ENCODE data around the gene FHOD1. TPM values are rescaled to one million over a fixed set of nuclear protein-coding genes. Genes with fewer than 3 reads are reported as not detected.

FHOD1 gene
- total and polyA plus RNA-seq, 10 of the 15 experiments (the other 5 are each of a cell fraction or from before 2014, with no cell fraction given) = 8.9 to 65.7 (median 18.1) TPM

DNA sequence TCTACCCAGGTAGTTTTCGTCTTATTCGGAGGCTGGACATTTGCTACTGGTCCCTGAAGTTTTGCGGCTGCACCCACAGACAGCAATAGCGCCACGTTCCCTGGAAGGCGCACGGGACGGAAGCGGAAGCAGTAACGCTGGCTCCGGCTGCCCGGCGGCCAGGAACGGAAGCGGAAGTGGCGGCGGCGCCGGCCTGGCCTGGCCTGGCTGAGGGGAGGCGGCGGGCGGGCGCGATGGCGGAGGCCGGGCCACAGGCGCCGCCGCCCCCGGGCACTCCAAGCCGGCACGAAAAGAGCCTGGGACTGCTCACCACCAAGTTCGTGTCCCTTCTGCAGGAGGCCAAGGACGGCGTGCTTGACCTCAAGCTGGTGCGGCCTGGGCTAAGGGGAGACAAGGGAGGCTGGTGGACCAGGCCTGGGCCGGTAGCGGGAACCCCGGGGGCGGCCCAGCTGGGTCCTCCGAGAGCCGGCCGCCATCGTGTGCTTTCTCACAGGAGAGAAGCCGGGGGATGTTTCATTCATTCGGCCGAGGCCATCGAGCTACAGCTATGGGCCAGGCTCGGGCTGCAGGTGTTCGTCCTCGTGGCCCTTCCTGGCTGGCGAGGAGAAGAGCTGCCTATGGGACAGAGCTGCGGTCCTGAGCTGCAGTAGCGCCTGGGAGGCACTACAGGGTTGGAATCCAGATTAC, 55.1 kb downstream of the FHOD1 start, which contains the start of gene E2F4:
Gene E2F4, plus strand, starts transcription at position 161 of the 687 bp plus-strand sequence. Its CDS starts 73 bp downstream, at position 234.
- ChIA-PET SMC1A (ENCODE audit: uncharacterized antibody, unreplicated experiment) (interaction anchor here (0.8 to 2.1 kb wide), 4 partner anchors 53 to 174 kb away, joined by 3 to 9 read pairs (median 3); partner anchors contain the start of gene PHAF1), CTCF (interaction anchor here (0.6 to 1.8 kb wide), 8 partner anchors 26 to 238 kb away, joined by 3 to 11 read pairs (median 4); partner anchors contain the start of genes FBXL8, TMEM208 and TRADD), RAD21 (ENCODE audit: unreplicated experiment) (interaction anchor here (0.8 to 1.7 kb wide), 5 partner anchors 22 to 55 kb away, joined by 3 to 7 read pairs (median 5); partner anchors contain the start of genes FHOD1, NOL3 and TMEM208), POLR2A (interaction anchor here (0.7 to 4.7 kb wide), 6 partner anchors 17 to 52 kb away, joined by 3 to 22 read pairs (median 4); partner anchors contain the start of gene TMEM208)
- peak within 1 kb of the TSS; percentile 63 for H2AFZ ChIP-seq (ENCODE audit: control insufficient read depth, low read depth, low read length)
- H3K36me3 ChIP-seq (ENCODE audit: control insufficient read depth in 2 of 2, insufficient read depth in 2 of 2, low read length in 1 of 2) = peaks cover 14 to 20% of the 10 kb centered on the region in 2 experiments
- H3K4me2 ChIP-seq (ENCODE audit: control insufficient read depth, insufficient read depth) = peak within 1 kb of the TSS; percentile 95
- DNase-seq (ENCODE audit: low read depth, low spot score) = peak; percentile 66
- H3K9ac ChIP-seq (ENCODE audit: control insufficient read depth, insufficient read depth, low read length) = peak within 1 kb of the TSS; percentile 97
- H3K79me2 ChIP-seq (ENCODE audit: control insufficient read depth, insufficient read depth, low read length) = peaks cover 23% of the 10 kb centered on the region
- no peaks in the 10 kb centered on the region for H3K9me3 ChIP-seq (replicated peaks; ENCODE audit: control insufficient read depth, insufficient read depth, low read length)
- intact Hi-C loops (cut with micrococcal nuclease; ENCODE audit: unreplicated experiment) = loop anchor here (2.0 kb wide), 1 partner anchor 55 kb away; the partner anchor contains the start of gene FHOD1
- 1% methylated on average over 47 of the region's 54 CpGs for WGBS (ENCODE audit: insufficient coverage, insufficient replicate concordance, low lambda C conversion rate, missing lambda C conversion rate)
- peaks cover 8% of the 10 kb centered on the region for H3K4me1 ChIP-seq (ENCODE audit: control insufficient read depth, insufficient read depth, low read length)
- peak; percentile 98 for ATAC-seq
- H4K20me1 ChIP-seq (ENCODE audit: control insufficient read depth, insufficient read depth) = peaks cover 7% of the 10 kb centered on the region
- no peaks in the 10 kb centered on the region for H3K27me3 ChIP-seq (replicated peaks in 1 of 2; ENCODE audit: control insufficient read depth in 2 of 2, insufficient read depth in 2 of 2, low read length in 1 of 2)
- H3K4me3 ChIP-seq = peak within 1 kb of the TSS; percentile 99
- BruUV-seq (replicated peaks) = TSS peak; percentile 77
- in situ Hi-C loops (cut with MboI) = no loop called here
- H3K27ac ChIP-seq (ENCODE audit: control insufficient read depth, insufficient read depth) = peak within 1 kb of the TSS; percentile 79
- peak; percentile 99 for FAIRE-seq
- TF ChIP-seq, protein P1, sequence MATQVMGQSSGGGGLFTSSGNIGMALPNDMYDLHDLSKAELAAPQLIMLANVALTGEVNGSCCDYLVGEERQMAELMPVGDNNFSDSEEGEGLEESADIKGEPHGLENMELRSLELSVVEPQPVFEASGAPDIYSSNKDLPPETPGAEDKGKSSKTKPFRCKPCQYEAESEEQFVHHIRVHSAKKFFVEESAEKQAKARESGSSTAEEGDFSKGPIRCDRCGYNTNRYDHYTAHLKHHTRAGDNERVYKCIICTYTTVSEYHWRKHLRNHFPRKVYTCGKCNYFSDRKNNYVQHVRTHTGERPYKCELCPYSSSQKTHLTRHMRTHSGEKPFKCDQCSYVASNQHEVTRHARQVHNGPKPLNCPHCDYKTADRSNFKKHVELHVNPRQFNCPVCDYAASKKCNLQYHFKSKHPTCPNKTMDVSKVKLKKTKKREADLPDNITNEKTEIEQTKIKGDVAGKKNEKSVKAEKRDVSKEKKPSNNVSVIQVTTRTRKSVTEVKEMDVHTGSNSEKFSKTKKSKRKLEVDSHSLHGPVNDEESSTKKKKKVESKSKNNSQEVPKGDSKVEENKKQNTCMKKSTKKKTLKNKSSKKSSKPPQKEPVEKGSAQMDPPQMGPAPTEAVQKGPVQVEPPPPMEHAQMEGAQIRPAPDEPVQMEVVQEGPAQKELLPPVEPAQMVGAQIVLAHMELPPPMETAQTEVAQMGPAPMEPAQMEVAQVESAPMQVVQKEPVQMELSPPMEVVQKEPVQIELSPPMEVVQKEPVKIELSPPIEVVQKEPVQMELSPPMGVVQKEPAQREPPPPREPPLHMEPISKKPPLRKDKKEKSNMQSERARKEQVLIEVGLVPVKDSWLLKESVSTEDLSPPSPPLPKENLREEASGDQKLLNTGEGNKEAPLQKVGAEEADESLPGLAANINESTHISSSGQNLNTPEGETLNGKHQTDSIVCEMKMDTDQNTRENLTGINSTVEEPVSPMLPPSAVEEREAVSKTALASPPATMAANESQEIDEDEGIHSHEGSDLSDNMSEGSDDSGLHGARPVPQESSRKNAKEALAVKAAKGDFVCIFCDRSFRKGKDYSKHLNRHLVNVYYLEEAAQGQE (IDR thresholded peaks at IDR 0.05; ENCODE audit: low read depth, low read length) = no peak
- TF ChIP-seq RAD51 (IDR thresholded peaks at IDR 0.05) (no peak), NR2C2 (IDR thresholded peaks at IDR 0.05; ENCODE audit: borderline replicate concordance, control insufficient read depth, insufficient read length, low read depth) (no peak), PML (IDR thresholded peaks at IDR 0.05; ENCODE audit: low read length) (no peak; the same call in 1 of the 2 replicates), STAT3 (IDR thresholded peaks at IDR 0.05; ENCODE audit: low read depth, low read length) (no peak), ESRRA (IDR thresholded peaks at IDR 0.05; ENCODE audit: low read length) (no peak), HDAC6 (IDR thresholded peaks at IDR 0.05; ENCODE audit: unreplicated experiment) (no peak), PAX5 (IDR thresholded peaks at IDR 0.05; ENCODE audit: borderline replicate concordance, low read depth, low read length) (no peak), YBX1 (IDR thresholded peaks at IDR 0.05) (no peak), DPF2 (IDR thresholded peaks at IDR 0.05) (peak; percentile 73; the same call in 1 of the 2 replicates), ZSCAN29 (IDR thresholded peaks at IDR 0.05) (0 out of 2 replicates have a peak, but pooled peaks have one; percentile 52), ZNF24 (IDR thresholded peaks at IDR 0.05) (no peak), PKNOX1 (IDR thresholded peaks at IDR 0.05) (0 out of 2 replicates have a peak, but pooled peaks have one; percentile 12), RUNX3 (IDR thresholded peaks at IDR 0.05; ENCODE audit: low read length) (peak; percentile 95)
- TF ChIP-seq, protein P2, sequence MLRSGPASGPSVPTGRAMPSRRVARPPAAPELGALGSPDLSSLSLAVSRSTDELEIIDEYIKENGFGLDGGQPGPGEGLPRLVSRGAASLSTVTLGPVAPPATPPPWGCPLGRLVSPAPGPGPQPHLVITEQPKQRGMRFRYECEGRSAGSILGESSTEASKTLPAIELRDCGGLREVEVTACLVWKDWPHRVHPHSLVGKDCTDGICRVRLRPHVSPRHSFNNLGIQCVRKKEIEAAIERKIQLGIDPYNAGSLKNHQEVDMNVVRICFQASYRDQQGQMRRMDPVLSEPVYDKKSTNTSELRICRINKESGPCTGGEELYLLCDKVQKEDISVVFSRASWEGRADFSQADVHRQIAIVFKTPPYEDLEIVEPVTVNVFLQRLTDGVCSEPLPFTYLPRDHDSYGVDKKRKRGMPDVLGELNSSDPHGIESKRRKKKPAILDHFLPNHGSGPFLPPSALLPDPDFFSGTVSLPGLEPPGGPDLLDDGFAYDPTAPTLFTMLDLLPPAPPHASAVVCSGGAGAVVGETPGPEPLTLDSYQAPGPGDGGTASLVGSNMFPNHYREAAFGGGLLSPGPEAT (IDR thresholded peaks at IDR 0.05; ENCODE audit: low read depth) = peak; percentile 90
- TF ChIP-seq, protein P3, sequence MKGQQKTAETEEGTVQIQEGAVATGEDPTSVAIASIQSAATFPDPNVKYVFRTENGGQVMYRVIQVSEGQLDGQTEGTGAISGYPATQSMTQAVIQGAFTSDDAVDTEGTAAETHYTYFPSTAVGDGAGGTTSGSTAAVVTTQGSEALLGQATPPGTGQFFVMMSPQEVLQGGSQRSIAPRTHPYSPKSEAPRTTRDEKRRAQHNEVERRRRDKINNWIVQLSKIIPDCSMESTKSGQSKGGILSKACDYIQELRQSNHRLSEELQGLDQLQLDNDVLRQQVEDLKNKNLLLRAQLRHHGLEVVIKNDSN (IDR thresholded peaks at IDR 0.05; ENCODE audit: borderline replicate concordance, extremely low read length, insufficient read depth, low read depth, low read length) = peak; percentile 7

Measured in GM12878 (cell line).